Natural killer cell (primary cell): ENCODE measurements around the gene KRTAP4-12. TPM values are rescaled to one million over a fixed set of nuclear protein-coding genes. Genes with fewer than 3 reads are reported as not detected.
"Not testable (repeated sequence)": the region's sequence is repeated elsewhere in the genome, so short reads cannot be mapped to it uniquely, and the experiment has no call there.

Experiments
- ATAC-seq, 3 donors: fragments of 150-1000 bp in 2 of 3; fragments of 200-7000 bp in 1 of 3; cut with Tn5 transposase; 1 replicate in 1 of 3; 2 replicates in 2 of 3; pipeline ENCODE4 v1.10.0; 2021; ENCODE audit warnings: mild to moderate bottlenecking in 2 of 3, moderate library complexity in 2 of 3
- DNase-seq, 2 donors: peaks; one replicate each; pipeline versions ENCODE4 v3.0.0 to v3.0.0-alpha.2; 2013 to 2021; ENCODE audit warnings: mixed read lengths in 1 of 2
- H3K27ac ChIP-seq: one replicate; pipeline ENCODE4 v1.5.1; 2013; ENCODE audit warnings: mild to moderate bottlenecking, low read length
- H3K27me3 ChIP-seq: one replicate; pipeline ENCODE4 v1.6.1; 2013; ENCODE audit warnings: low read length; ENCODE audit not compliant: control insufficient read depth, insufficient read depth
- H3K36me3 ChIP-seq: one replicate; pipeline ENCODE4 v1.6.1; 2013; ENCODE audit warnings: low read length; ENCODE audit not compliant: control insufficient read depth, insufficient read depth
- H3K4me1 ChIP-seq: one replicate; pipeline ENCODE4 v1.6.1; 2013; ENCODE audit warnings: low read length; ENCODE audit not compliant: control insufficient read depth, insufficient read depth
- H3K4me3 ChIP-seq: one replicate; pipeline ENCODE4 v1.5.1; 2013; ENCODE audit warnings: low read length
- H3K9me3 ChIP-seq: one replicate; pipeline ENCODE4 v1.6.1; 2013; ENCODE audit warnings: low read length; ENCODE audit not compliant: control insufficient read depth, insufficient read depth
- H3K27ac Mint-ChIP-seq, 2 donors: one replicate each; pipeline ENCODE4 v1.8.0; 2022; ENCODE audit warnings: mild to moderate bottlenecking in 2 of 2, mixed read lengths in 2 of 2, moderate library complexity in 1 of 2
- H3K27me3 Mint-ChIP-seq, 2 donors: one replicate each; pipeline ENCODE4 v1.8.0; 2022; ENCODE audit warnings: low read depth in 2 of 2, mixed read lengths in 2 of 2
- H3K36me3 Mint-ChIP-seq: one replicate; pipeline ENCODE4 v1.8.0; 2022; ENCODE audit warnings: mixed read lengths
- H3K4me1 Mint-ChIP-seq, 2 donors: one replicate each; pipeline ENCODE4 v1.8.0; 2022; ENCODE audit warnings: mixed read lengths in 2 of 2
- H3K4me3 Mint-ChIP-seq: one replicate; pipeline ENCODE4 v1.8.0; 2022; ENCODE audit warnings: mild to moderate bottlenecking, moderate library complexity, mixed read lengths
- H3K9me3 Mint-ChIP-seq, 2 donors: one replicate each; pipeline ENCODE4 v1.8.0; 2022; ENCODE audit warnings: mixed read lengths in 2 of 2
- WGBS: methylation state at CpG from one replicate; pipeline ENCODE4 v1.1.7; 2013; ENCODE audit warnings: missing lambda C conversion rate; ENCODE audit not compliant: insufficient coverage; 5-methylcytosine and 5-hydroxymethylcytosine counted together
- intact Hi-C: fragments of 100-400 bp; cut with micrococcal nuclease; formaldehyde crosslinking; loops from one replicate; pipeline ENCODE4 v1.14.2; 2022
- total RNA-seq, 4 donors: library from RNA; stranded (reverse); fragments of 120-200 nt in 1 of 4; gene quantifications; one replicate each; pipeline versions ENCODE4 v1.2.3 to v1.2.4, GENCODE V29; 2013 to 2022
- TF ChIP-seq, protein P1 (sequence below): fragments of 200-600 bp; IDR thresholded peaks from one replicate; pipeline ENCODE4 v1.8.0; 2022; ENCODE audit warnings: antibody characterized with exemption

Gene KRTAP4-12
- total RNA-seq, 3 donors from 2014 or later (not counting 1 experiment from before 2014, with no cell fraction given), result not detected

DNA sequence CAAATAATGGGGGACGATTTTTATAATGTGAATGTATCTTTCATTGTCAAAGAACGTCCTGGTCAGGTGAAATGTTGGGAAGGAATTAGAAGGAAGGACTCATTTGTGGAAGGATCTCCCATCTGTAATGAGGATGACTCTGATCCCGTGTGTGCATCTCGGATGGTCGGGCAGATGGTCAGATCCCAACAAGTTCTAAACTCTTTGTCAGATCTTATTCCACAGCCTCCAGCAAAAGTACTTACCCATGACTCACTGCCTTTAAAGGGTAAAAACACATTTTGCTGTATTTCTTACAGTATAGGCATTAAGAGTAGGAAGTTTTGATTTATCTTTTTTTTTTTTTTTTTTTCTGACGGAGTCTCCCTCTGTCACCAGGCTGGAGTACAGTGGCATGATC lies 25.5 kb downstream of the KRTAP4-12 start:
- H3K4me1 ChIP-seq, result no peaks in the 10 kb centered on the region
- Mint-ChIP-seq H3K27ac (no peak overlapping the region), H3K27me3 (peaks cover 19 to 42% of the 10 kb centered on the region in 2 donors), H3K4me3 (no peak overlapping the region), H3K36me3 (no peaks in the 10 kb centered on the region), H3K4me1 (no peaks in the 10 kb centered on the region), H3K9me3 (no peaks in the 10 kb centered on the region)
- intact Hi-C loops, result loop anchor here (1.0 kb wide), 1 partner anchor 22 kb away; no protein-coding TSS in a partner anchor
- TF ChIP-seq, protein P1, sequence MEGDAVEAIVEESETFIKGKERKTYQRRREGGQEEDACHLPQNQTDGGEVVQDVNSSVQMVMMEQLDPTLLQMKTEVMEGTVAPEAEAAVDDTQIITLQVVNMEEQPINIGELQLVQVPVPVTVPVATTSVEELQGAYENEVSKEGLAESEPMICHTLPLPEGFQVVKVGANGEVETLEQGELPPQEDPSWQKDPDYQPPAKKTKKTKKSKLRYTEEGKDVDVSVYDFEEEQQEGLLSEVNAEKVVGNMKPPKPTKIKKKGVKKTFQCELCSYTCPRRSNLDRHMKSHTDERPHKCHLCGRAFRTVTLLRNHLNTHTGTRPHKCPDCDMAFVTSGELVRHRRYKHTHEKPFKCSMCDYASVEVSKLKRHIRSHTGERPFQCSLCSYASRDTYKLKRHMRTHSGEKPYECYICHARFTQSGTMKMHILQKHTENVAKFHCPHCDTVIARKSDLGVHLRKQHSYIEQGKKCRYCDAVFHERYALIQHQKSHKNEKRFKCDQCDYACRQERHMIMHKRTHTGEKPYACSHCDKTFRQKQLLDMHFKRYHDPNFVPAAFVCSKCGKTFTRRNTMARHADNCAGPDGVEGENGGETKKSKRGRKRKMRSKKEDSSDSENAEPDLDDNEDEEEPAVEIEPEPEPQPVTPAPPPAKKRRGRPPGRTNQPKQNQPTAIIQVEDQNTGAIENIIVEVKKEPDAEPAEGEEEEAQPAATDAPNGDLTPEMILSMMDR, result no peak
- no peaks in the 10 kb centered on the region for H3K27me3 ChIP-seq
- no peak overlapping the region for H3K27ac ChIP-seq
- no peak for ATAC-seq
- H3K9me3 ChIP-seq, result no peaks in the 10 kb centered on the region
- no peak overlapping the region for H3K4me3 ChIP-seq
- DNase-seq, result no peak
- WGBS, result 88% methylated on average over 6 of the region's 6 CpGs
- H3K36me3 ChIP-seq, result no peaks in the 10 kb centered on the region

DNA sequence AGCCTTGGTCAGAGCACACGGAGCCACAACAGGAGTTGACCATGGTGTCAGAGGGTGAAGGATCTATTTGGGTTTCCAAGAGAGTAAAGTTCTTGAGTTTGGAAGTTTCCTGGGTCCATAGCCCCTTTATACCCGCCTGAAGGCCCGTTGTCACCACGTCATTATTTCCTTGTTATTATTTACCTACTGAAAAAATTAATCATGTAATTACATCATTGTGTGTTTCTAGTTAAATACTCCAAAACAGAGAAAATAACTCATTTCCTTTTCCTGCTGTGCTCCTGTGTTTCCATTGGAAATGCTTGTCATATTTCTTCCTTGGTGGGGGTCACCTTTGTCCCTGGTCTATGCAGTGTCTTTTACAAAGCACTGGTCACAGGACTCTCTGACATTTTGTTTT lies 25.9 kb downstream of the KRTAP4-12 start, which contains the start of gene KRTAP4-8:
KRTAP4-8 (minus strand) TSS at position 101 of the 400 bp plus-strand sequence; CDS start at position 43, 58 bp downstream.
- intact Hi-C loops, result loop anchor here (1.0 kb wide), 1 partner anchor 22 kb away; no protein-coding TSS in a partner anchor
- Mint-ChIP-seq H3K36me3 (no peaks in the 10 kb centered on the region), H3K27me3 (peaks cover 19 to 37% of the 10 kb centered on the region in 2 donors), H3K27ac (no peak within 1 kb of the TSS), H3K4me3 (no peak within 1 kb of the TSS), H3K9me3 (no peaks in the 10 kb centered on the region), H3K4me1 (no peaks in the 10 kb centered on the region)
- Histone ChIP-seq H3K36me3 (no peaks in the 10 kb centered on the region), H3K4me1 (no peaks in the 10 kb centered on the region), H3K27ac (no peak within 1 kb of the TSS), H3K4me3 (no peak within 1 kb of the TSS), H3K9me3 (no peaks in the 10 kb centered on the region), H3K27me3 (no peaks in the 10 kb centered on the region)
- 81% methylated on average over 1 of the region's 4 CpGs for WGBS
- TF ChIP-seq, protein P1, result no peak
- no peak for ATAC-seq
- no peak for DNase-seq

DNA sequence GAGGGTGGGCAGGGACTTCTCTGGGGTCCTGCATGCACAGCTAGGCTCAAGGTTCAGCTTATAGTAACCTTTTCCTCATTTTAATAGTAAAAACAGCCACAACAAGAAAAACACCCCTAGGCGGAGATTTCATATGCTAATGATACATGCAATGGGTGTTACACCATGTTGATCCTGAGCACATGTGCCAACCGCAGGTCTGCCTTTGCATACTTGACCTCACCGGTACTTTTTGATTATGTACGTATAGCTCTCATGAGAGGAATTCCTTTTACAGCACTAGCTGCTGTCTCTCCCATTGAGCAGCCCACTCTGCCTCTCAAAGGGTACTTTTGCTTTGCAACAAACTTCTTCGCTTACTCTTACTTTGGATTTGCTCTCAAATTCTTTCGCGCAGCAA lies 27.9 kb downstream of the KRTAP4-12 start:
- Histone ChIP-seq H3K27ac (no peak overlapping the region), H3K36me3 (no peaks in the 10 kb centered on the region), H3K9me3 (no peaks in the 10 kb centered on the region), H3K4me3 (no peak overlapping the region), H3K4me1 (no peaks in the 10 kb centered on the region), H3K27me3 (no peaks in the 10 kb centered on the region)
- DNase-seq, result no peak
- Mint-ChIP-seq H3K27ac (no peak overlapping the region), H3K9me3 (no peaks in the 10 kb centered on the region), H3K27me3 (peaks cover 19 to 36% of the 10 kb centered on the region in 2 donors), H3K4me1 (no peaks in the 10 kb centered on the region), H3K4me3 (no peak overlapping the region), H3K36me3 (no peaks in the 10 kb centered on the region)
- intact Hi-C loops, result no loop called here
- 86% methylated on average over 7 of the region's 7 CpGs for WGBS
- TF ChIP-seq, protein P1, result no peak
- no peak for ATAC-seq

DNA sequence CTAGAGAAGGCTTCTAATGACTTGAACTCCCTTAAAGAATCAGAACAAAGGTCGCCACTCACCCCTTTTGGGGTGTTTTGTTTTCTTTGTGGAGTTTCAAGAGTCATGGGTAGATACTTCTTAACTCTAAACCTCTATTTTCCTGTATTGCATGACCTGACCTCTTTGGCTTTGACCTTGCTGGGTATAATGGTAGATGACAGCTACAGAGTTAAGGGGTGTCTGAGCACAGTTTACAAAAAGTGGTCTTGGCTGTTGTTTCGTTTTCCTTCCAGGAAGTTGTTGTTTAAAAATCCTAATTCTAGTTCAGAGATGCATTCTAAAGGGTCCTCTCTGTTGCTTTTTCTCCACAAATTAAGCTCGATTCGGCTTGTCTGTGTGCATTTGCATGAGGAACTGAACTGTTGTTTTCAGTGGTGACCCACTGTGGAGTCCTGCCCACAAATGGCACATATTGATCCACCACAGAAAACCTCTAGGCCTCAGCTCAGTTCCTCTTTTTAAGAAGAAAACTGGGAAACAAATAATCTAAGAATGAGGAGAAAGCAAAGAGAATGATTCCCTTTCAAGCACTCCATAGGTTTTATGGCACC lies 35.1 kb downstream of the KRTAP4-12 start:
- 26% methylated on average over 1 of the region's 4 CpGs for WGBS
- H3K27me3 ChIP-seq, H3K4me1 Mint-ChIP-seq, H3K9me3 ChIP-seq, DNase-seq, H3K4me3 Mint-ChIP-seq, H3K4me3 ChIP-seq, H3K27ac Mint-ChIP-seq, H3K36me3 ChIP-seq, intact Hi-C loops, H3K27ac ChIP-seq, ATAC-seq, H3K36me3 Mint-ChIP-seq, H3K9me3 Mint-ChIP-seq, H3K4me1 ChIP-seq: not testable (repeated sequence)
- peaks cover 9 to 13% of the 10 kb centered on the region in 2 donors for H3K27me3 Mint-ChIP-seq

DNA sequence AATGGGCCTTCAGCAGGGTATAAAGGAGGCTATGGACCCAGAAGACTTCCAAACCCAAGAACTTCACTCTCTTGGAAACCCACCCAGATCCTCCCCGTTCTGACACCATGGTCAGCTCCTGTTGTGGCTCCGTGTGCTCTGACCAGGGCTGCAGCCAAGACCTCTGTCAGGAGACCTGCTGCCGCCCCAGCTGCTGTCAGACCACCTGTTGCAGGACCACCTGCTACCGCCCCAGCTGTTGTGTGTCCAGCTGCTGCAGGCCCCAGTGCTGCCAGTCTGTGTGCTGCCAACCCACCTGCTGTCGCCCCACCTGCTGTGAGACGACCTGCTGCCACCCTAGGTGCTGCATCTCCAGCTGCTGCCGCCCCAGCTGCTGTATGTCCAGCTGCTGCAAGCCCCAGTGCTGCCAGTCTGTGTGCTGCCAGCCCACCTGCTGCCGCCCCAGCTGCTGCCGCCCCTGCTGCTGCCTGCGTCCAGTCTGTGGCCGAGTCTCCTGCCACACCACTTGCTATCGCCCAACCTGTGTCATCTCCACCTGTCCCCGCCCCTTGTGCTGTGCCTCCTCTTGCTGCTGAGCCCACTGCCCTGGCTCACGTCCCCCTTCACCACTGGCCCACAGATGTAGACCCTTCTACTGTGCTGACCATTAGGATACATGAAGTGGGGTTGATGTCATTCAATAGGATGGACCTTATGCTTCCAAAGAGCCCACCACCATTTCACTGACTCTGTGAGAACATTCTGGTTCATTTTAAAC lies 39.7 kb downstream of the KRTAP4-12 start, which contains the start of gene KRTAP4-7:
KRTAP4-7 (plus strand) TSS at position 51 of the 757 bp plus-strand sequence; CDS start at position 108, 57 bp downstream.
- H3K9me3 Mint-ChIP-seq, H3K9me3 ChIP-seq, H3K4me1 Mint-ChIP-seq, intact Hi-C loops, H3K27me3 ChIP-seq, H3K4me1 ChIP-seq, H3K27ac Mint-ChIP-seq, DNase-seq, H3K27ac ChIP-seq, H3K36me3 Mint-ChIP-seq, H3K4me3 ChIP-seq, H3K36me3 ChIP-seq, H3K4me3 Mint-ChIP-seq, ATAC-seq: not testable (repeated sequence)
- WGBS, result 86% methylated on average over 14 of the region's 14 CpGs
- H3K27me3 Mint-ChIP-seq, result peaks cover 23 to 24% of the 10 kb centered on the region in 2 donors
